ENCODE results near the gene CHD3. TPM values are rescaled to one million over a fixed set of nuclear protein-coding genes. Genes with fewer than 3 reads are reported as not detected.

Gene CHD3
- total RNA-seq, 2 donors from 2014 or later, result 53.7 to 69.9 TPM

DNA sequence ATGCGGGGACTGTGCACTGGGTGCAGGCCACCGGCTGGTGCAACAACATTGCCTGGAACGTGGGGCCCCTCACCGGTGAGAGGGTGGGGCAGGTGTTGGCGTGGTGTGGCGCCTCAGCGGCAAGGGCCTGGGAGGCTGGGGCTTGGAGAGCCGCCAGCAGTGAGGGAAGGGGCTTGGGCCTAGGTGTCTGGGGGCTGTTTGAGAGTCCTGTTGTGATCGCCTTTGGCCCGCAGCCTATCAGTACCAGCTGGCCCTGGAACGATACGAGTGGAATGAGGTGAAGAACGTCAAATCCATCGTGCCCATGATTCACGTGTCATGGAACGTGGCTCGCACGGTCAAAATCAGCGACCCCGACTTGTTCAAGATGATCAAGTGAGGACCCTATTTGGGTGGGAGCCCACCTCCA is 36.3 kb upstream of the CHD3 start:
- Histone ChIP-seq H3K27me3 (no peaks in the 10 kb centered on the region), H3K36me3 (replicated peaks in 1 of 2; ENCODE audit: insufficient read depth in 1 of 2, low read depth in 2 of 2) (peaks cover 0 to 4% of the 10 kb centered on the region in 2 donors), H3K4me3 (no peak overlapping the region), H3K27ac (peak overlapping the region in 1 of 4 donors; percentile 60), H3K4me1 (peaks cover 34% of the 10 kb centered on the region), H3K9me3 (no peaks in the 10 kb centered on the region)
- DNase-seq (peak in 1 of 4 donors; percentile 28), ATAC-seq (no peak)
- 56 to 57% methylated on average over 19 to 20 of the region's 20 CpGs for WGBS, 2 donors
- intact Hi-C loops (cut with DNase I), result no loop called here
- TF ChIP-seq, protein P1, sequence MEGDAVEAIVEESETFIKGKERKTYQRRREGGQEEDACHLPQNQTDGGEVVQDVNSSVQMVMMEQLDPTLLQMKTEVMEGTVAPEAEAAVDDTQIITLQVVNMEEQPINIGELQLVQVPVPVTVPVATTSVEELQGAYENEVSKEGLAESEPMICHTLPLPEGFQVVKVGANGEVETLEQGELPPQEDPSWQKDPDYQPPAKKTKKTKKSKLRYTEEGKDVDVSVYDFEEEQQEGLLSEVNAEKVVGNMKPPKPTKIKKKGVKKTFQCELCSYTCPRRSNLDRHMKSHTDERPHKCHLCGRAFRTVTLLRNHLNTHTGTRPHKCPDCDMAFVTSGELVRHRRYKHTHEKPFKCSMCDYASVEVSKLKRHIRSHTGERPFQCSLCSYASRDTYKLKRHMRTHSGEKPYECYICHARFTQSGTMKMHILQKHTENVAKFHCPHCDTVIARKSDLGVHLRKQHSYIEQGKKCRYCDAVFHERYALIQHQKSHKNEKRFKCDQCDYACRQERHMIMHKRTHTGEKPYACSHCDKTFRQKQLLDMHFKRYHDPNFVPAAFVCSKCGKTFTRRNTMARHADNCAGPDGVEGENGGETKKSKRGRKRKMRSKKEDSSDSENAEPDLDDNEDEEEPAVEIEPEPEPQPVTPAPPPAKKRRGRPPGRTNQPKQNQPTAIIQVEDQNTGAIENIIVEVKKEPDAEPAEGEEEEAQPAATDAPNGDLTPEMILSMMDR (IDR thresholded peaks at IDR 0.05), result no peak
- TF ChIP-seq POLR2A (IDR thresholded peaks at IDR 0.05), result no peak

GRCh38 chr17:7852919-7853690 is 35.5 kb upstream of the CHD3 start:
- 84 to 90% methylated on average over 34 of the region's 51 CpGs for WGBS, 2 donors
- Histone ChIP-seq H3K36me3 (replicated peaks in 1 of 2; ENCODE audit: insufficient read depth in 1 of 2, low read depth in 2 of 2) (peaks cover 0 to 3% of the 10 kb centered on the region in 2 donors), H3K9me3 (no peaks in the 10 kb centered on the region), H3K4me1 (peaks cover 34% of the 10 kb centered on the region), H3K27ac (no peak overlapping the region), H3K27me3 (no peaks in the 10 kb centered on the region), H3K4me3 (no peak overlapping the region)
- TF ChIP-seq POLR2A (IDR thresholded peaks at IDR 0.05), result no peak
- TF ChIP-seq, protein P1 (IDR thresholded peaks at IDR 0.05), result no peak
- no peak for DNase-seq
- no peak for ATAC-seq
- intact Hi-C loops (cut with DNase I), result no loop called here

DNA sequence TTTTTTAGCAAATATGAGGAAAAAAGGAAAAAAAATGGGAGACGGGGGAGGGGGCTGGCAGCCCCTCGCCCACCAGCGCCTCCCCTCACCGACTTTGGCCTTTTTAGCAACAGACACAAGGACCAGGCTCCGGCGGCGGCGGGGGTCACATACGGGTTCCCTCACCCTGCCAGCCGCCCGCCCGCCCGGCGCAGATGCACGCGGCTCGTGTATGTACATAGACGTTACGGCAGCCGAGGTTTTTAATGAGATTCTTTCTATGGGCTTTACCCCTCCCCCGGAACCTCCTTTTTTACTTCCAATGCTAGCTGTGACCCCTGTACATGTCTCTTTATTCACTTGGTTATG is 34.9 kb upstream of the CHD3 start:
- intact Hi-C loops (cut with DNase I), result no loop called here
- no peaks in the 10 kb centered on the region for H3K27me3 ChIP-seq
- WGBS, 2 donors, result 80 to 89% methylated on average over 21 of the region's 21 CpGs
- H3K4me3 ChIP-seq, result no peak overlapping the region
- no peaks in the 10 kb centered on the region for H3K9me3 ChIP-seq
- TF ChIP-seq, protein P1 (IDR thresholded peaks at IDR 0.05), result no peak
- TF ChIP-seq POLR2A (IDR thresholded peaks at IDR 0.05), result no peak
- DNase-seq, result no peak
- H3K27ac ChIP-seq, result no peak overlapping the region
- ATAC-seq, result no peak
- H3K4me1 ChIP-seq, result peaks cover 40% of the 10 kb centered on the region
- H3K36me3 ChIP-seq (replicated peaks in 1 of 2; ENCODE audit: insufficient read depth in 1 of 2, low read depth in 2 of 2), result peaks cover 0 to 3% of the 10 kb centered on the region in 2 donors

GRCh38 chr17:7854078-7854777 is 34.4 kb upstream of the CHD3 start:
- peak in 1 of 4 donors; percentile 24 for DNase-seq
- intact Hi-C loops (cut with DNase I), result no loop called here
- Histone ChIP-seq H3K4me3 (no peak overlapping the region), H3K9me3 (no peaks in the 10 kb centered on the region), H3K27ac (peak overlapping the region in 1 of 4 donors; percentile 96), H3K4me1 (peaks cover 46% of the 10 kb centered on the region), H3K36me3 (replicated peaks in 1 of 2; ENCODE audit: insufficient read depth in 1 of 2, low read depth in 2 of 2) (peaks cover 0 to 3% of the 10 kb centered on the region in 2 donors), H3K27me3 (no peaks in the 10 kb centered on the region)
- TF ChIP-seq POLR2A (IDR thresholded peaks at IDR 0.05), result no peak
- TF ChIP-seq, protein P1 (IDR thresholded peaks at IDR 0.05), result no peak
- ATAC-seq, result no peak
- 74 to 79% methylated on average over 31 of the region's 31 CpGs for WGBS, 2 donors
